GM12892 (cell line): Measurements from ENCODE around the gene SPATA18.

Experiments used
- POLR2A ChIP-seq: IDR thresholded peaks from 2 replicates; pipeline ENCODE4 v1.6.1; 2011; ENCODE audit warnings: low read depth, low read length, control low read depth
- POLR2AphosphoS5 ChIP-seq: IDR thresholded peaks from 2 replicates; pipeline ENCODE4 v1.6.1; 2011; ENCODE audit warnings: low read depth, low read length, control low read depth

GRCh38 chr4:52045028-52045427 is 6.1 kb upstream of the SPATA18 start:
- TF ChIP-seq POLR2A (no peak), POLR2AphosphoS5 (no peak)
